Measurements from ENCODE around the gene APOL3.
"Not testable (repeated sequence)": the region's sequence is repeated elsewhere in the genome, so short reads cannot be mapped to it uniquely, and the experiment has no call there.

The APOL3 gene

GRCh38 chr22:36124666-36125065 is 35.9 kb downstream of the APOL3 start:
- Histone ChIP-seq H3K36me3 (ENCODE audit: insufficient read depth, low read length) (no peaks in the 10 kb centered on the region), H3K9me3 (ENCODE audit: control insufficient read depth, insufficient read depth, low read length) (no peaks in the 10 kb centered on the region), H3K9ac (ENCODE audit: low read depth, low read length) (no peak overlapping the region)

GRCh38 chr22:36123673-36124630 is 36.6 kb downstream of the APOL3 start:
- Histone ChIP-seq H3K4me1 (ENCODE audit: insufficient read depth, low read length) (peaks cover 10% of the 10 kb centered on the region; the same call in 1 of the 2 replicates), H3K9ac (ENCODE audit: low read depth, low read length) (no peak overlapping the region), H3K36me3 (ENCODE audit: insufficient read depth, low read length) (no peaks in the 10 kb centered on the region), H3K9me3 (ENCODE audit: control insufficient read depth, insufficient read depth, low read length) (no peaks in the 10 kb centered on the region)

More at GRCh38 chr22:36124666-36125065, 35.9 kb downstream of the APOL3 start:
- peaks cover 10% of the 10 kb centered on the region; the same call in 1 of the 2 replicates for H3K4me1 ChIP-seq (ENCODE audit: insufficient read depth, low read length)

GRCh38 chr22:36120621-36121351 is 39.8 kb downstream of the APOL3 start:
- H3K4me1 ChIP-seq (ENCODE audit: insufficient read depth, low read length); H3K36me3 ChIP-seq (ENCODE audit: insufficient read depth, low read length); H3K9me3 ChIP-seq (ENCODE audit: control insufficient read depth, insufficient read depth, low read length); H3K9ac ChIP-seq (ENCODE audit: low read depth, low read length): not testable (repeated sequence)

GRCh38 chr22:36117053-36117554 is 43.5 kb downstream of the APOL3 start:
- no peaks in the 10 kb centered on the region for H3K9me3 ChIP-seq (ENCODE audit: control insufficient read depth, insufficient read depth, low read length)
- H3K36me3 ChIP-seq (ENCODE audit: insufficient read depth, low read length) = no peaks in the 10 kb centered on the region
- peaks cover 10% of the 10 kb centered on the region; the same call in 1 of the 2 replicates for H3K4me1 ChIP-seq (ENCODE audit: insufficient read depth, low read length)
- H3K9ac ChIP-seq (ENCODE audit: low read depth, low read length) = no peak overlapping the region

- Histone ChIP-seq H3K4me1 (ENCODE audit: insufficient read depth, low read length) (peaks cover 5% of the 10 kb centered on the region; the same call in 1 of the 2 replicates), H3K9me3 (ENCODE audit: control insufficient read depth, insufficient read depth, low read length) (no peaks in the 10 kb centered on the region), H3K9ac (ENCODE audit: low read depth, low read length) (no peak overlapping the region), H3K36me3 (ENCODE audit: insufficient read depth, low read length) (no peaks in the 10 kb centered on the region)
These were observed 44.4 kb downstream of the APOL3 start for GRCh38 chr22:36116127-36116526.

- Histone ChIP-seq H3K36me3 (ENCODE audit: insufficient read depth, low read length) (no peaks in the 10 kb centered on the region), H3K9me3 (ENCODE audit: control insufficient read depth, insufficient read depth, low read length) (no peaks in the 10 kb centered on the region), H3K9ac (ENCODE audit: low read depth, low read length) (no peak overlapping the region), H3K4me1 (ENCODE audit: insufficient read depth, low read length) (0 out of 2 replicates have a peak, but pooled peaks cover 7% of the 10 kb centered on the region)
These were observed 47.4 kb downstream of the APOL3 start for GRCh38 chr22:36113121-36113520.

GRCh38 chr22:36111316-36111715 is 49.2 kb downstream of the APOL3 start:
- Histone ChIP-seq H3K9me3 (ENCODE audit: control insufficient read depth, insufficient read depth, low read length) (no peaks in the 10 kb centered on the region), H3K9ac (ENCODE audit: low read depth, low read length) (no peak overlapping the region)

GRCh38 chr22:36110306-36110881 is 50.2 kb downstream of the APOL3 start:
- H3K9ac ChIP-seq (ENCODE audit: low read depth, low read length) = no peak overlapping the region
- H3K9me3 ChIP-seq (ENCODE audit: control insufficient read depth, insufficient read depth, low read length) = no peaks in the 10 kb centered on the region
- 0 out of 2 replicates have a peak, but pooled peaks cover 11% of the 10 kb centered on the region for H3K4me1 ChIP-seq (ENCODE audit: insufficient read depth, low read length)
- H3K36me3 ChIP-seq (ENCODE audit: insufficient read depth, low read length) = no peaks in the 10 kb centered on the region

More at GRCh38 chr22:36111316-36111715, 49.2 kb downstream of the APOL3 start:
- Histone ChIP-seq H3K4me1 (ENCODE audit: insufficient read depth, low read length) (0 out of 2 replicates have a peak, but pooled peaks cover 7% of the 10 kb centered on the region), H3K36me3 (ENCODE audit: insufficient read depth, low read length) (no peaks in the 10 kb centered on the region)

- H3K36me3 ChIP-seq (ENCODE audit: insufficient read depth, low read length) = no peaks in the 10 kb centered on the region
- peaks cover 15% of the 10 kb centered on the region; the same call in 1 of the 2 replicates for H3K4me1 ChIP-seq (ENCODE audit: insufficient read depth, low read length)
- no peaks in the 10 kb centered on the region for H3K9me3 ChIP-seq (ENCODE audit: control insufficient read depth, insufficient read depth, low read length)
- H3K9ac ChIP-seq (ENCODE audit: low read depth, low read length) = no peak overlapping the region
These were observed 53.1 kb downstream of the APOL3 start for GRCh38 chr22:36107436-36107835.

GRCh38 chr22:36106910-36107309 is 53.6 kb downstream of the APOL3 start:
- no peak overlapping the region for H3K9ac ChIP-seq (ENCODE audit: low read depth, low read length)
- no peaks in the 10 kb centered on the region for H3K36me3 ChIP-seq (ENCODE audit: insufficient read depth, low read length)

GRCh38 chr22:36104988-36105387 is 55.6 kb downstream of the APOL3 start:
- H3K36me3 ChIP-seq (ENCODE audit: insufficient read depth, low read length) = no peaks in the 10 kb centered on the region
- no peaks in the 10 kb centered on the region; the same call in 1 of the 2 replicates for H3K9me3 ChIP-seq (ENCODE audit: control insufficient read depth, insufficient read depth, low read length)
- H3K9ac ChIP-seq (ENCODE audit: low read depth, low read length) = no peak overlapping the region
- H3K4me1 ChIP-seq (ENCODE audit: insufficient read depth, low read length) = peaks cover 8% of the 10 kb centered on the region; the same call in 1 of the 2 replicates

More at GRCh38 chr22:36106910-36107309, 53.6 kb downstream of the APOL3 start:
- Histone ChIP-seq H3K4me1 (ENCODE audit: insufficient read depth, low read length) (peaks cover 15% of the 10 kb centered on the region; the same call in 1 of the 2 replicates), H3K9me3 (ENCODE audit: control insufficient read depth, insufficient read depth, low read length) (no peaks in the 10 kb centered on the region)

- H3K36me3 ChIP-seq (ENCODE audit: insufficient read depth, low read length) = no peaks in the 10 kb centered on the region
- H3K4me1 ChIP-seq (ENCODE audit: insufficient read depth, low read length) = peaks cover 7% of the 10 kb centered on the region; the same call in 1 of the 2 replicates
- H3K9me3 ChIP-seq (ENCODE audit: control insufficient read depth, insufficient read depth, low read length) = no peaks in the 10 kb centered on the region; the same call in 1 of the 2 replicates
- no peak overlapping the region for H3K9ac ChIP-seq (ENCODE audit: low read depth, low read length)
These were observed 56.1 kb downstream of the APOL3 start for GRCh38 chr22:36104435-36104834.

GRCh38 chr22:36103891-36104290 is 56.7 kb downstream of the APOL3 start:
- H3K36me3 ChIP-seq (ENCODE audit: insufficient read depth, low read length) = no peaks in the 10 kb centered on the region
- H3K4me1 ChIP-seq (ENCODE audit: insufficient read depth, low read length) = peaks cover 7% of the 10 kb centered on the region; the same call in 1 of the 2 replicates
- H3K9ac ChIP-seq (ENCODE audit: low read depth, low read length) = no peak overlapping the region
- no peaks in the 10 kb centered on the region; the same call in 1 of the 2 replicates for H3K9me3 ChIP-seq (ENCODE audit: control insufficient read depth, insufficient read depth, low read length)

GRCh38 chr22:36102995-36103394 is 57.6 kb downstream of the APOL3 start:
- Histone ChIP-seq H3K9ac (ENCODE audit: low read depth, low read length) (no peak overlapping the region), H3K36me3 (ENCODE audit: insufficient read depth, low read length) (no peaks in the 10 kb centered on the region), H3K4me1 (ENCODE audit: insufficient read depth, low read length) (peaks cover 7% of the 10 kb centered on the region; the same call in 1 of the 2 replicates), H3K9me3 (ENCODE audit: control insufficient read depth, insufficient read depth, low read length) (no peaks in the 10 kb centered on the region; the same call in 1 of the 2 replicates)
